Liver (tissue), 9 donors: ENCODE results near the gene CLMN. TPM values are rescaled to one million over a fixed set of nuclear protein-coding genes. Genes with fewer than 3 reads are reported as not detected.

ENCODE experiments used
- DNase-seq: peaks from one replicate; pipeline ENCODE4 v3.0.0-alpha.2; 2017; ENCODE audit warnings: low spot score
- H3K27ac ChIP-seq, 2 donors: one replicate each; pipeline ENCODE4 v1.7.0; 2013; ENCODE audit warnings: inconsistent platforms in 2 of 2, low read length in 2 of 2, control low read depth in 1 of 2, low read depth in 1 of 2, mild to moderate bottlenecking in 1 of 2
- H3K27me3 ChIP-seq, 4 donors: one replicate each; pipeline versions ENCODE4 v1.6.1 to v1.7.0; 2013; ENCODE audit warnings: low read length in 3 of 4, inconsistent platforms in 1 of 4, mild to moderate bottlenecking in 1 of 4, moderate library complexity in 1 of 4; ENCODE audit not compliant: control insufficient read depth in 4 of 4, insufficient read depth in 4 of 4
- H3K36me3 ChIP-seq, 4 donors: one replicate each; pipeline versions ENCODE4 v1.6.1 to v1.7.0; 2013; ENCODE audit warnings: low read length in 3 of 4, mild to moderate bottlenecking in 3 of 4, low read depth in 1 of 4, moderate library complexity in 1 of 4; ENCODE audit not compliant: control insufficient read depth in 4 of 4, insufficient read depth in 3 of 4
- H3K4me1 ChIP-seq, 4 donors: one replicate each; pipeline versions ENCODE4 v1.6.1 to v1.7.0; 2013; ENCODE audit warnings: low read length in 3 of 4, mild to moderate bottlenecking in 3 of 4, moderate library complexity in 1 of 4; ENCODE audit not compliant: control insufficient read depth in 4 of 4, insufficient read depth in 4 of 4
- H3K4me3 ChIP-seq, 3 donors: one replicate each; pipeline versions ENCODE4 v1.6.1 to v1.7.0; 2013; ENCODE audit warnings: low read length in 3 of 3, control low read depth in 1 of 3, low read depth in 1 of 3, mild to moderate bottlenecking in 1 of 3
- H3K9ac ChIP-seq, 2 donors: one replicate each; pipeline ENCODE4 v1.7.0; 2013; ENCODE audit warnings: low read length in 2 of 2, mild to moderate bottlenecking in 2 of 2, moderate library complexity in 2 of 2, control low read depth in 1 of 2, low read depth in 1 of 2
- H3K9me3 ChIP-seq, 4 donors: one replicate each; pipeline versions ENCODE4 v1.6.1 to v1.7.0; 2013; ENCODE audit warnings: low read length in 3 of 4; ENCODE audit not compliant: control insufficient read depth in 4 of 4
- CTCF ChIP-seq: fragments of 150-350 bp; IDR thresholded peaks from 2 replicates; pipeline ENCODE4 v1.5.1; 2017; ENCODE audit warnings: improper control_type of control experiment, low read depth, low read length; ENCODE audit not compliant: missing input control
- FOXA1 ChIP-seq: IDR thresholded peaks from 2 replicates; pipeline ENCODE4 v1.6.1; 2016; ENCODE audit warnings: antibody characterized with exemption
- FOXA2 ChIP-seq: IDR thresholded peaks from 2 replicates; pipeline ENCODE4 v1.6.1; 2016; ENCODE audit warnings: antibody characterized with exemption
- GABPA ChIP-seq, 2 donors: IDR thresholded peaks in 1 of 2; conservative IDR thresholded peaks in 1 of 2; 2 replicates each; pipeline ENCODE4 v1.6.1; 2016; ENCODE audit warnings: antibody characterized with exemption in 2 of 2, mild to moderate bottlenecking in 1 of 2, moderate library complexity in 1 of 2
- HNF4A ChIP-seq, 2 donors: conservative IDR thresholded peaks; 2 replicates each; pipeline ENCODE4 v1.6.1; 2016; ENCODE audit warnings: antibody characterized with exemption in 2 of 2, mild to moderate bottlenecking in 2 of 2
- HNF4G ChIP-seq: IDR thresholded peaks from 2 replicates; pipeline ENCODE4 v1.6.1; 2016; ENCODE audit warnings: antibody characterized with exemption
- JUND ChIP-seq, 2 donors: IDR thresholded peaks; 2 replicates each; pipeline ENCODE4 v1.6.1; 2016; ENCODE audit warnings: antibody characterized with exemption in 2 of 2
- NR2F2 ChIP-seq: IDR thresholded peaks from 2 replicates; pipeline ENCODE4 v1.6.1; 2016; ENCODE audit warnings: antibody characterized with exemption
- RAD21 ChIP-seq, 2 donors: IDR thresholded peaks; 2 replicates each; pipeline ENCODE4 v1.6.1; 2016; ENCODE audit warnings: antibody characterized with exemption in 2 of 2, mild to moderate bottlenecking in 2 of 2
- REST ChIP-seq: IDR thresholded peaks from 2 replicates; pipeline ENCODE4 v1.6.1; 2016; ENCODE audit warnings: antibody characterized with exemption, mild to moderate bottlenecking
- RXRA ChIP-seq, 2 donors: IDR thresholded peaks; 2 replicates each; pipeline ENCODE4 v1.6.1; 2017 to 2018; ENCODE audit warnings: antibody characterized with exemption in 2 of 2, mild to moderate bottlenecking in 1 of 2
- SP1 ChIP-seq: IDR thresholded peaks from 2 replicates; pipeline ENCODE4 v1.6.1; 2018; ENCODE audit warnings: antibody characterized with exemption, mild to moderate bottlenecking
- WGBS: extraction: QIAGEN DNeasy Blood & Tissue Kit; methylation state at CpG from one replicate; pipeline ENCODE4 v1.1.7; 2013; 5-methylcytosine and 5-hydroxymethylcytosine counted together
- polyA plus RNA-seq, 2 donors: library from polyadenylated mRNA; stranded (reverse) in 1 of 2; unstranded in 1 of 2; fragments of 200-250 nt in 1 of 2; fragments of >200 nt in 1 of 2; fragmentation: Nextera tagmentation in 1 of 2; extraction: Ambion mirVana in 1 of 2; gene quantifications; one replicate each; pipeline versions ENCODE4 v1.2.1 to v1.2.3, GENCODE V29; 2013 to 2015
- total RNA-seq, 2 donors: library from RNA; depleted of rRNA; stranded (reverse); fragments of >200 nt; gene quantifications; one replicate each; pipeline ENCODE4 v1.2.3, GENCODE V29; 2014
- TF ChIP-seq, protein P1 (sequence below): IDR thresholded peaks from 2 replicates; pipeline ENCODE4 v1.6.1; 2016; ENCODE audit warnings: antibody characterized with exemption
- TF ChIP-seq, protein P2 (sequence below): IDR thresholded peaks from 2 replicates; pipeline ENCODE4 v1.6.1; 2016; ENCODE audit warnings: antibody characterized with exemption
- donor health status: healthy.
- donor health status: healthy.
- donor health status: healthy.
- donor health status: healthy.
- donor health status: healthy.

CLMN gene
- total and polyA plus RNA-seq, 4 donors: 6.0 to 41.1 (median 24.1) TPM

- TF ChIP-seq CTCF: no peak
Observed at GRCh38 chr14:95288672-95289322, 30.9 kb downstream of the CLMN start (continued).

- WGBS: 83% methylated on average over 6 of the region's 6 CpGs
- DNase-seq: no peak
- H3K9me3 ChIP-seq: no peaks in the 10 kb centered on the region
Observed at GRCh38 chr14:95287176-95287754, 32.4 kb downstream of the CLMN start.

DNA sequence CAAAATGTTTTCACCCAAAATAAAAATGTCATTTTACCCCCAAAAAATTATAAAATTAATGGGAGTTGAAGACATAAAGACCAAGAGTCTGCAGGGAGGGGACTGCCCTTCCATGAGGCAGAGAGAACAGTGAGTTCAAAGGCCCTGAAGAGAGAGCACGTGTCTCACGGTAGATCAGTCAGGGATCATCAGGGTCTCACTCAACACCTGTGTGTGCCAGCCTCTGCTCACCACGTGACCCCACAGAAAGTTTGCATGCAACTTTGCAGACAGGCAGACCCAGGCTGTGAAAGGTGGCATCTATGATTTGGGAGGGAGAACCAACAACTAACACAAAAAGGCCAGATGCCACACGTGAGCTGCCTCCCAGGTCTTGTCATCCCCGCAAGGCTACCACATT, 33.1 kb downstream of the CLMN start:
- Histone ChIP-seq H3K9ac (no peak overlapping the region), H3K9me3 (no peaks in the 10 kb centered on the region), H3K36me3 (no peaks in the 10 kb centered on the region), H3K4me3 (no peak overlapping the region), H3K27me3 (no peaks in the 10 kb centered on the region), H3K27ac (no peak overlapping the region), H3K4me1 (peaks cover 2 to 22% (median 5%) of the 10 kb centered on the region in 4 donors)
- 54% methylated on average over 5 of the region's 5 CpGs for WGBS
- no peak for DNase-seq
- peak; percentile 22 to 30 for TF ChIP-seq HNF4A (conservative IDR thresholded peaks at IDR 0.05)
- TF ChIP-seq SP1: no peak
- no peak for TF ChIP-seq FOXA1
- TF ChIP-seq HNF4G: no peak
- TF ChIP-seq GABPA (IDR thresholded peaks at IDR 0.05 in 1 of 2, conservative IDR thresholded peaks at IDR 0.05 in 1 of 2): no peak
- TF ChIP-seq, protein P1, sequence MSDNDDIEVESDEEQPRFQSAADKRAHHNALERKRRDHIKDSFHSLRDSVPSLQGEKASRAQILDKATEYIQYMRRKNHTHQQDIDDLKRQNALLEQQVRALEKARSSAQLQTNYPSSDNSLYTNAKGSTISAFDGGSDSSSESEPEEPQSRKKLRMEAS: no peak
- TF ChIP-seq RXRA (IDR thresholded peaks at IDR 0.05): peak; percentile 23 to 41
- no peak for TF ChIP-seq JUND (IDR thresholded peaks at IDR 0.05)

More at GRCh38 chr14:95287176-95287754, 32.4 kb downstream of the CLMN start:
- Histone ChIP-seq H3K27me3 (no peaks in the 10 kb centered on the region), H3K36me3 (no peaks in the 10 kb centered on the region), H3K27ac (no peak overlapping the region), H3K4me3 (no peak overlapping the region), H3K9ac (no peak overlapping the region), H3K4me1 (peaks cover 2 to 22% (median 7%) of the 10 kb centered on the region in 4 donors)
- TF ChIP-seq FOXA2 (no peak), FOXA1 (no peak), RXRA (IDR thresholded peaks at IDR 0.05) (no peak), SP1 (no peak)

DNA sequence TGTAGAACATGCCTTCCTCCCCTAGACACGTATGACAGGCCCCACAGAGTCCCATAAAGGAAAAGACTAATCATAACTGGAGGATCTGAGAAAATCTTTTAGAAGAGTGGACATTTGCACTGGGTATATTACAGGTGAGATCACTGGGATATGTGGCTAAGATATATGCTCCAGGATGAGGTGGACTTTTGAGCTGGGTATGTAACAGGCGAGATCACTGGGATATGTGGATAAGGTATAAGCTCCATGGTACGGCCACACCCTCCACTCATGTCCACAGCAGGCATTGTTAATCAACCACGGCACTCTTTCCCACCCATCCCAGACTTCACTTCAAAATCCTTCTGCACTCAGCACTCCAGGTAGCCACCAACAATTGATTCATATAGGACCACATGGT, 34.1 kb downstream of the CLMN start:
- Histone ChIP-seq H3K4me3 (no peak overlapping the region), H3K9me3 (no peaks in the 10 kb centered on the region), H3K4me1 (peaks cover 0 to 12% (median 4%) of the 10 kb centered on the region in 4 donors), H3K9ac (no peak overlapping the region), H3K27ac (no peak overlapping the region), H3K36me3 (no peaks in the 10 kb centered on the region), H3K27me3 (no peaks in the 10 kb centered on the region)
- WGBS: 86% methylated on average over 4 of the region's 4 CpGs
- DNase-seq: no peak
- TF ChIP-seq HNF4G (no peak), CTCF (no peak), NR2F2 (no peak), FOXA1 (no peak), REST (no peak), SP1 (no peak), GABPA (IDR thresholded peaks at IDR 0.05 in 1 of 2, conservative IDR thresholded peaks at IDR 0.05 in 1 of 2) (no peak), FOXA2 (no peak), RXRA (IDR thresholded peaks at IDR 0.05) (no peak), RAD21 (IDR thresholded peaks at IDR 0.05) (no peak)
- TF ChIP-seq, protein P2, sequence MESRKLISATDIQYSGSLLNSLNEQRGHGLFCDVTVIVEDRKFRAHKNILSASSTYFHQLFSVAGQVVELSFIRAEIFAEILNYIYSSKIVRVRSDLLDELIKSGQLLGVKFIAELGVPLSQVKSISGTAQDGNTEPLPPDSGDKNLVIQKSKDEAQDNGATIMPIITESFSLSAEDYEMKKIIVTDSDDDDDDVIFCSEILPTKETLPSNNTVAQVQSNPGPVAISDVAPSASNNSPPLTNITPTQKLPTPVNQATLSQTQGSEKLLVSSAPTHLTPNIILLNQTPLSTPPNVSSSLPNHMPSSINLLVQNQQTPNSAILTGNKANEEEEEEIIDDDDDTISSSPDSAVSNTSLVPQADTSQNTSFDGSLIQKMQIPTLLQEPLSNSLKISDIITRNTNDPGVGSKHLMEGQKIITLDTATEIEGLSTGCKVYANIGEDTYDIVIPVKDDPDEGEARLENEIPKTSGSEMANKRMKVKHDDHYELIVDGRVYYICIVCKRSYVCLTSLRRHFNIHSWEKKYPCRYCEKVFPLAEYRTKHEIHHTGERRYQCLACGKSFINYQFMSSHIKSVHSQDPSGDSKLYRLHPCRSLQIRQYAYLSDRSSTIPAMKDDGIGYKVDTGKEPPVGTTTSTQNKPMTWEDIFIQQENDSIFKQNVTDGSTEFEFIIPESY: no peak
